Activated B cell treated with CpG ODN at 0.5 μM for 24 hours (primary cell): ENCODE data around the gene CDRT4. TPM values are rescaled to one million over a fixed set of nuclear protein-coding genes. Genes with fewer than 3 reads are reported as not detected.

Experiments used
- ATAC-seq: fragments of 200-7000 bp; cut with Tn5 transposase; one replicate; pipeline ENCODE4 v1.10.0; 2021; ENCODE audit warnings: low read depth, mild to moderate bottlenecking, moderate library complexity
- CTCF ChIA-PET: fragments of 350-600 bp; sonication (Branson Sonifier 250); formaldehyde crosslinking; loops from one replicate; lab custom pipeline; 2021; ENCODE audit warnings: antibody characterized with exemption; lab: Charles Lee
- POLR2A ChIA-PET: fragments of 350-600 bp; sonication (Branson Sonifier 250); formaldehyde crosslinking; loops from one replicate; lab custom pipeline; 2021; ENCODE audit warnings: antibody characterized with exemption; lab: Charles Lee
- DNase-seq: peaks from one replicate; pipeline ENCODE4 v3.0.0; 2022
- H3K27ac Mint-ChIP-seq: one replicate; pipeline ENCODE4 v1.8.0; 2020; ENCODE audit warnings: mixed read lengths
- H3K27me3 Mint-ChIP-seq: one replicate; pipeline ENCODE4 v1.8.0; 2021; ENCODE audit warnings: mixed read lengths
- H3K36me3 Mint-ChIP-seq: one replicate; pipeline ENCODE4 v1.8.0; 2021; ENCODE audit warnings: low read depth, mixed read lengths
- H3K4me1 Mint-ChIP-seq: one replicate; pipeline ENCODE4 v1.8.0; 2021; ENCODE audit warnings: mixed read lengths
- H3K4me3 Mint-ChIP-seq: one replicate; pipeline ENCODE4 v1.8.0; 2020; ENCODE audit warnings: mild to moderate bottlenecking, mixed read lengths
- H3K9me3 Mint-ChIP-seq: one replicate; pipeline ENCODE4 v1.8.0; 2020; ENCODE audit warnings: mixed read lengths
- CTCF ChIP-seq: fragments of 200-600 bp; IDR thresholded peaks from one replicate; pipeline ENCODE4 v1.8.0; 2022; ENCODE audit warnings: antibody characterized with exemption, mild to moderate bottlenecking
- intact Hi-C: fragments of 100-400 bp; cut with micrococcal nuclease; formaldehyde crosslinking; loops from one replicate; pipeline ENCODE4 v1.15.1; 2024
- total RNA-seq: library from RNA; stranded (reverse); gene quantifications from 2 replicates; pipeline ENCODE4 v1.2.3, GENCODE V29; 2022

The CDRT4 gene
- total RNA-seq, 1 donor from 2014 or later: 5.3 TPM

- ChIA-PET CTCF (no interaction called here), POLR2A (no interaction called here)
- H3K4me1 Mint-ChIP-seq: no peaks in the 10 kb centered on the region
- no peak overlapping the region for H3K27ac Mint-ChIP-seq
- H3K27me3 Mint-ChIP-seq: no peaks in the 10 kb centered on the region
- TF ChIP-seq CTCF: no peak
- ATAC-seq: no peak
- H3K4me3 Mint-ChIP-seq: no peak overlapping the region
- DNase-seq: no peak
- no peaks in the 10 kb centered on the region for H3K9me3 Mint-ChIP-seq
- no peaks in the 10 kb centered on the region for H3K36me3 Mint-ChIP-seq
- intact Hi-C loops: no loop called here
Measured at GRCh38 chr17:15406081-15406480, 61.3 kb downstream of the CDRT4 start.

GRCh38 chr17:15405058-15405415 is 62.4 kb downstream of the CDRT4 start:
- ChIA-PET CTCF (no interaction called here), POLR2A (no interaction called here)
- Mint-ChIP-seq H3K36me3 (no peaks in the 10 kb centered on the region), H3K27ac (no peak overlapping the region), H3K4me1 (no peaks in the 10 kb centered on the region), H3K27me3 (no peaks in the 10 kb centered on the region), H3K9me3 (no peaks in the 10 kb centered on the region), H3K4me3 (no peak overlapping the region)
- intact Hi-C loops: no loop called here
- no peak for ATAC-seq
- no peak for DNase-seq
- TF ChIP-seq CTCF: no peak

- intact Hi-C loops: no loop called here
- H3K36me3 Mint-ChIP-seq: no peaks in the 10 kb centered on the region
- CTCF ChIA-PET: no interaction called here
- no peak for TF ChIP-seq CTCF
- ATAC-seq (no peak), DNase-seq (no peak)
- H3K27ac Mint-ChIP-seq: no peak overlapping the region
- no peak overlapping the region for H3K4me3 Mint-ChIP-seq
- POLR2A ChIA-PET: no interaction called here
- no peaks in the 10 kb centered on the region for H3K9me3 Mint-ChIP-seq
- no peaks in the 10 kb centered on the region for H3K27me3 Mint-ChIP-seq
- H3K4me1 Mint-ChIP-seq: no peaks in the 10 kb centered on the region
Measured at GRCh38 chr17:15404106-15405057, 63.0 kb downstream of the CDRT4 start.

GRCh38 chr17:15403276-15403939 is 64.0 kb downstream of the CDRT4 start:
- H3K4me1 Mint-ChIP-seq: no peaks in the 10 kb centered on the region
- no peak overlapping the region for H3K27ac Mint-ChIP-seq
- no peaks in the 10 kb centered on the region for H3K36me3 Mint-ChIP-seq
- ChIA-PET POLR2A (no interaction called here), CTCF (no interaction called here)
- no peak for DNase-seq
- TF ChIP-seq CTCF: no peak
- intact Hi-C loops: no loop called here
- no peak for ATAC-seq
- H3K27me3 Mint-ChIP-seq: no peaks in the 10 kb centered on the region
- H3K4me3 Mint-ChIP-seq: no peak overlapping the region
- H3K9me3 Mint-ChIP-seq: no peaks in the 10 kb centered on the region

GRCh38 chr17:15399443-15399842 is 68.0 kb downstream of the CDRT4 start:
- H3K27ac Mint-ChIP-seq: no peak overlapping the region
- ATAC-seq: no peak
- CTCF ChIA-PET: no interaction called here

More at GRCh38 chr17:15399443-15399842, 68.0 kb downstream of the CDRT4 start:
- H3K4me1 Mint-ChIP-seq: no peaks in the 10 kb centered on the region
- no peaks in the 10 kb centered on the region for H3K9me3 Mint-ChIP-seq
- no peak for TF ChIP-seq CTCF
- DNase-seq: no peak
- intact Hi-C loops: no loop called here
- no peak overlapping the region for H3K4me3 Mint-ChIP-seq
- H3K27me3 Mint-ChIP-seq: peaks cover 4% of the 10 kb centered on the region
- no peaks in the 10 kb centered on the region for H3K36me3 Mint-ChIP-seq
- POLR2A ChIA-PET: no interaction called here
